K562 (cell line): Measurements from ENCODE around the gene PTPN1. TPM values are rescaled to one million over a fixed set of nuclear protein-coding genes. Genes with fewer than 3 reads are reported as not detected.

Experiments
- CREM ChIP-seq: IDR thresholded peaks from 2 replicates; pipeline ENCODE4 v1.6.1; 2014; ENCODE audit warnings: antibody characterized with exemption, low read depth
- ESRRA ChIP-seq: fragments of 450-650 bp; IDR thresholded peaks from 2 replicates; pipeline ENCODE4 v1.6.1; 2014; ENCODE audit warnings: low read depth, mild to moderate bottlenecking, moderate library complexity, borderline replicate concordance
- EWSR1 ChIP-seq: fragments of 450-650 bp; IDR thresholded peaks from 2 replicates; pipeline ENCODE4 v1.6.1; 2018; ENCODE audit warnings: borderline replicate concordance, mild to moderate bottlenecking, low read depth, moderate library complexity; ENCODE audit not compliant: partially characterized antibody
- HSF4 ChIP-seq: fragments of 250-450 bp; sonication (Bioruptor Pico); IDR thresholded peaks from 2 replicates; pipeline ENCODE4 v2.1.2; 2022; ENCODE audit warnings: mild to moderate bottlenecking, moderate library complexity, borderline replicate concordance
- JUN ChIP-seq, 2 experiments: sonication (generic) in 1 of 2; formaldehyde crosslinking in 1 of 2; IDR thresholded peaks; 2 replicates each; pipeline versions ENCODE4 v1.6.1 to v1.8.0; 2012 to 2022; ENCODE audit warnings: borderline replicate concordance in 2 of 2, mild to moderate bottlenecking in 2 of 2, improper control_type of control experiment in 1 of 2, low read depth in 1 of 2, low read length in 1 of 2, missing genetic modification reagents in 1 of 2
- KDM1A ChIP-seq, 2 experiments: fragments of 450-650 bp; IDR thresholded peaks; 2 replicates each; pipeline ENCODE4 v1.6.1; 2016; ENCODE audit warnings: mild to moderate bottlenecking in 2 of 2
- KDM5B ChIP-seq: fragments of 200-600 bp; sonication (generic); IDR thresholded peaks from 2 replicates; pipeline ENCODE4 v1.6.1; 2012; ENCODE audit warnings: low read depth, mild to moderate bottlenecking, moderate library complexity, low read length, control low read depth, inconsistent platforms; ENCODE audit not compliant: insufficient replicate concordance
- SAFB ChIP-seq: fragments of 200-400 bp; formaldehyde crosslinking; IDR thresholded peaks from 2 replicates; pipeline ENCODE4 v1.6.1; 2017; ENCODE audit warnings: low read depth, low read length, borderline replicate concordance
- SP1 ChIP-seq: sonication (generic); formaldehyde crosslinking; IDR thresholded peaks from 2 replicates; pipeline ENCODE4 v1.8.1; 2022; ENCODE audit warnings: mild to moderate bottlenecking, missing genetic modification reagents
- TARDBP ChIP-seq: fragments of 450-650 bp; IDR thresholded peaks from 2 replicates; pipeline ENCODE4 v1.6.1; 2016
- TBP ChIP-seq: optimal IDR thresholded peaks from 2 replicates; pipeline ENCODE3; 2011; ENCODE audit warnings: low read depth, low read length, improper control_type of control experiment
- TOE1 ChIP-seq, 2 experiments: fragments of 450-650 bp in 1 of 2; sonication (generic) in 1 of 2; formaldehyde crosslinking in 1 of 2; IDR thresholded peaks; 2 replicates each; pipeline versions ENCODE4 v1.7.1 to v1.8.0; 2016 to 2022; ENCODE audit warnings: borderline replicate concordance in 2 of 2, mild to moderate bottlenecking in 2 of 2, antibody characterized with exemption in 1 of 2, inconsistent platforms in 1 of 2, low read depth in 1 of 2, missing genetic modification reagents in 1 of 2, moderate library complexity in 1 of 2
- YY1 ChIP-seq, 3 experiments: IDR thresholded peaks; 2 replicates each; pipeline ENCODE4 v1.6.1; 2011; ENCODE audit warnings: low read length in 2 of 3, mild to moderate bottlenecking in 2 of 3, moderate library complexity in 2 of 3, borderline replicate concordance in 1 of 3, control low read depth in 1 of 3, low read depth in 1 of 3; ENCODE audit not compliant: insufficient read depth in 3 of 3, insufficient replicate concordance in 2 of 3, control insufficient read depth in 1 of 3, insufficient read length in 1 of 3; ENCODE audit errors: extremely low read depth in 1 of 3
- polyA plus RNA-seq, 8 experiments: library from polyadenylated mRNA; depleted of rRNA in 4 of 8; stranded (reverse) in 5 of 8; unstranded in 3 of 8; fragments of >200 nt; fragmentation: Nextera tagmentation in 2 of 8; fragmentation: Illumina TruSeq in 1 of 8; extraction: Ambion mirVana in 2 of 8; extraction: Trizol in 1 of 8; gene quantifications; 2 replicates each; pipeline versions ENCODE4 v1.2.1 to v1.2.3, GENCODE V29; 2011 to 2014; ENCODE audit warnings: inconsistent platforms in 1 of 8, missing spikeins in 1 of 8
- total RNA-seq, 7 experiments: library from RNA; depleted of rRNA in 6 of 7; stranded (reverse); fragments of >200 nt in 6 of 7; fragmentation: Illumina TruSeq in 2 of 7; extraction: Trizol in 2 of 7; gene quantifications; 2 replicates each; pipeline versions ENCODE4 v1.2.1 to v1.2.3, GENCODE V29; 2011 to 2021; ENCODE audit warnings: low replicate concordance in 1 of 7
- TF ChIP-seq, protein P1 (sequence below): sonication (generic); formaldehyde crosslinking; IDR thresholded peaks from 2 replicates; pipeline ENCODE4 v1.8.1; 2023; ENCODE audit warnings: mild to moderate bottlenecking, missing genetic modification reagents
- TF ChIP-seq, protein P2 (sequence below): fragments of 200-800 bp; sonication (Bioruptor generic); IDR thresholded peaks from 2 replicates; pipeline ENCODE4 v1.6.1; 2017; ENCODE audit warnings: missing genetic modification characterization, missing compliant biosample characterization
- TF ChIP-seq, protein P3 (sequence below): fragments of 450-650 bp; IDR thresholded peaks from 2 replicates; pipeline ENCODE4 v1.6.1; 2014; ENCODE audit warnings: low read depth, mild to moderate bottlenecking, moderate library complexity, borderline replicate concordance

The PTPN1 gene
- total and polyA plus RNA-seq, 9 of the 15 experiments (the other 6 are each of a cell fraction or from before 2014, with no cell fraction given): 11.0 to 85.3 (median 54.0) TPM

DNA sequence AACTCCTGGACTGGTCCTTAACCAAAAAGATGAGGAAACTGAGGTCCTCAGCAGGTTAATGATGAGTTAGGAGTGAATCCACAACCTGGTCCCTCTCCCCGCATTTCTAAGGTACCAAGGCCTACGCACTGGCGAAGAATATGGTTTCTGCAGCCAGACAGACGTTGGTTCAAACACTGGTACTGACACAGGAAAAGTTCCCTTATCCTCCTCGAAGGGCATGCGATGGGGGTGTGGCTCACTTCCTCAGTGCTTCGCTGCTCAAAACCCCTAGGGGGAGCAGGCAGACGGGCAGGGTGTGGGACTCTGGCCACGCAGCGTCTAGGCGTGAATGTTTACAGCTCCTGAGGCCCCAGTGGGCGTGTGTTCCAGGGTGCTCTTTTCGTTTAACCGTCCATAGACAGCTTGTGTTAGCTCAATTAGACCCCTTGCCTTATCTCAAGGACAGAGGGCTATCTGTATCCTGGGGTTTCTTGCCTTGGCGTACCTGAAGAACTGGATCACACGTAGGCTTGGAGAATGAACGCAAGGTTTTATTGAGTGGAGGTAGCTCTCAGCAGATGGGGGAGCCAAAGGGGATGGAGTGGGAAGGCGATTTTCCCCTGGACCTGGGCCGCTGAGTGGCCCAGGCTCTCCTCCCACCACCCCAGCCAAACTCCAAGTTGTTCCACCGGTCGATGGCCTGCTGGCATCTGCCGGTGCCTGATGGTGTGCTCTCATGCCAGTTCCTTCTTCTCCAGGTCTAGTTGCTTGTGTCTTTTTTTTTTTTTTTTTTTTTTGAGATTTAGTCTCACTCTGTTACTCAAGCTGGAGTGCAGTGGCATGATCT is 31.8 kb upstream of the PTPN1 start (continued):
- TF ChIP-seq EWSR1 (no peak), ESRRA (peak; percentile 74), SAFB (peak; percentile 69; the same call in 1 of the 2 replicates), TARDBP (peak; percentile 76; the same call in 1 of the 2 replicates), YY1 (IDR thresholded peaks at IDR 0.05; ENCODE audit: borderline replicate concordance in 1 of 3, control insufficient read depth in 1 of 3, extremely low read depth in 1 of 3, insufficient read depth in 3 of 3, insufficient read length in 1 of 3, insufficient replicate concordance in 2 of 3, low read depth in 1 of 3, low read length in 2 of 3) (peak in 2 of 3 experiments; percentile 8 to 52), TOE1 (IDR thresholded peaks at IDR 0.05; ENCODE audit: borderline replicate concordance) (peak; percentile 50; the same call in 1 of the 2 replicates), TOE1 (CRISPR knock-in tag; IDR thresholded peaks at IDR 0.05; ENCODE audit: borderline replicate concordance, low read depth) (peak; percentile 72; the same call in 1 of the 2 replicates), HSF4 (CRISPR knock-in tag) (peak; percentile 52; the same call in 1 of the 2 replicates), CREM (peak; percentile 81), SP1 (peak; percentile 89), KDM1A (IDR thresholded peaks at IDR 0.05) (no peak), JUN (IDR thresholded peaks at IDR 0.05; ENCODE audit: borderline replicate concordance, low read depth, low read length) (peak; percentile 55; the same call in 1 of the 2 replicates), JUN (CRISPR knock-in tag; IDR thresholded peaks at IDR 0.05; ENCODE audit: borderline replicate concordance) (no peak), KDM5B (no peak), TBP (no peak)
- TF ChIP-seq, protein P1, sequence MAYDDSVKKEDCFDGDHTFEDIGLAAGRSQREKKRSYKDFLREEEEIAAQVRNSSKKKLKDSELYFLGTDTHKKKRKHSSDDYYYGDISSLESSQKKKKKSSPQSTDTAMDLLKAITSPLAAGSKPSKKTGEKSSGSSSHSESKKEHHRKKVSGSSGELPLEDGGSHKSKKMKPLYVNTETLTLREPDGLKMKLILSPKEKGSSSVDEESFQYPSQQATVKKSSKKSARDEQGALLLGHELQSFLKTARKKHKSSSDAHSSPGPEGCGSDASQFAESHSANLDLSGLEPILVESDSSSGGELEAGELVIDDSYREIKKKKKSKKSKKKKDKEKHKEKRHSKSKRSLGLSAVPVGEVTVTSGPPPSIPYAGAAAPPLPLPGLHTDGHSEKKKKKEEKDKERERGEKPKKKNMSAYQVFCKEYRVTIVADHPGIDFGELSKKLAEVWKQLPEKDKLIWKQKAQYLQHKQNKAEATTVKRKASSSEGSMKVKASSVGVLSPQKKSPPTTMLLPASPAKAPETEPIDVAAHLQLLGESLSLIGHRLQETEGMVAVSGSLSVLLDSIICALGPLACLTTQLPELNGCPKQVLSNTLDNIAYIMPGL (CRISPR knock-in tag): 0 out of 2 replicates have a peak, but pooled peaks have one; percentile 86
- TF ChIP-seq, protein P2, sequence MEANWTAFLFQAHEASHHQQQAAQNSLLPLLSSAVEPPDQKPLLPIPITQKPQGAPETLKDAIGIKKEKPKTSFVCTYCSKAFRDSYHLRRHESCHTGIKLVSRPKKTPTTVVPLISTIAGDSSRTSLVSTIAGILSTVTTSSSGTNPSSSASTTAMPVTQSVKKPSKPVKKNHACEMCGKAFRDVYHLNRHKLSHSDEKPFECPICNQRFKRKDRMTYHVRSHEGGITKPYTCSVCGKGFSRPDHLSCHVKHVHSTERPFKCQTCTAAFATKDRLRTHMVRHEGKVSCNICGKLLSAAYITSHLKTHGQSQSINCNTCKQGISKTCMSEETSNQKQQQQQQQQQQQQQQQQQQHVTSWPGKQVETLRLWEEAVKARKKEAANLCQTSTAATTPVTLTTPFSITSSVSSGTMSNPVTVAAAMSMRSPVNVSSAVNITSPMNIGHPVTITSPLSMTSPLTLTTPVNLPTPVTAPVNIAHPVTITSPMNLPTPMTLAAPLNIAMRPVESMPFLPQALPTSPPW (CRISPR knock-in tag): 0 out of 2 replicates have a peak, but pooled peaks have one; percentile 32
- TF ChIP-seq, protein P3, sequence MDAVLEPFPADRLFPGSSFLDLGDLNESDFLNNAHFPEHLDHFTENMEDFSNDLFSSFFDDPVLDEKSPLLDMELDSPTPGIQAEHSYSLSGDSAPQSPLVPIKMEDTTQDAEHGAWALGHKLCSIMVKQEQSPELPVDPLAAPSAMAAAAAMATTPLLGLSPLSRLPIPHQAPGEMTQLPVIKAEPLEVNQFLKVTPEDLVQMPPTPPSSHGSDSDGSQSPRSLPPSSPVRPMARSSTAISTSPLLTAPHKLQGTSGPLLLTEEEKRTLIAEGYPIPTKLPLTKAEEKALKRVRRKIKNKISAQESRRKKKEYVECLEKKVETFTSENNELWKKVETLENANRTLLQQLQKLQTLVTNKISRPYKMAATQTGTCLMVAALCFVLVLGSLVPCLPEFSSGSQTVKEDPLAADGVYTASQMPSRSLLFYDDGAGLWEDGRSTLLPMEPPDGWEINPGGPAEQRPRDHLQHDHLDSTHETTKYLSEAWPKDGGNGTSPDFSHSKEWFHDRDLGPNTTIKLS: peak; percentile 88; the same call in 1 of the 2 replicates
